GM12873 (cell line): ENCODE measurements around the gene SERTAD1.

ENCODE experiments used
- TF ChIP-seq, protein P1 (sequence below): IDR thresholded peaks from 2 replicates; pipeline ENCODE4 v1.5.1; 2012; ENCODE audit warnings: low read depth, mild to moderate bottlenecking, moderate library complexity, low read length, control low read depth; ENCODE audit not compliant: insufficient read depth; ENCODE audit errors: missing control alignments

Gene SERTAD1

DNA sequence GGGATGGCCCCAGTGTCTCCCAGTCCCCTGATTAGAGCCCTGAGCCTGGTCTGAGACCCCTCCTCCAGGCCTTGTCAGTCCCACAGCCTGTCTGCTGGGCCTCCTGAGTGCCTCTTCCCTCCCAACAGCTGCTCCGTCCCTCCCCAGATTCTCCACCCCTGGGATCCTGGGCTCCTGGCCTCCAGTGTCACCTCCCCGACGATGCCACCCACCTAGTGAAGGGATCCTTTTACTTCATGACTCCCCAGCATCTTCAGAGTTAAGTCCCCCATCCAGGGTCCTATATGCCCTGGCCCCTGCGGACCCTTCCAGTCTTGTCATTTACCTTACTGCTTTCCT, 8.2 kb downstream of the SERTAD1 start:
- TF ChIP-seq, protein P1, sequence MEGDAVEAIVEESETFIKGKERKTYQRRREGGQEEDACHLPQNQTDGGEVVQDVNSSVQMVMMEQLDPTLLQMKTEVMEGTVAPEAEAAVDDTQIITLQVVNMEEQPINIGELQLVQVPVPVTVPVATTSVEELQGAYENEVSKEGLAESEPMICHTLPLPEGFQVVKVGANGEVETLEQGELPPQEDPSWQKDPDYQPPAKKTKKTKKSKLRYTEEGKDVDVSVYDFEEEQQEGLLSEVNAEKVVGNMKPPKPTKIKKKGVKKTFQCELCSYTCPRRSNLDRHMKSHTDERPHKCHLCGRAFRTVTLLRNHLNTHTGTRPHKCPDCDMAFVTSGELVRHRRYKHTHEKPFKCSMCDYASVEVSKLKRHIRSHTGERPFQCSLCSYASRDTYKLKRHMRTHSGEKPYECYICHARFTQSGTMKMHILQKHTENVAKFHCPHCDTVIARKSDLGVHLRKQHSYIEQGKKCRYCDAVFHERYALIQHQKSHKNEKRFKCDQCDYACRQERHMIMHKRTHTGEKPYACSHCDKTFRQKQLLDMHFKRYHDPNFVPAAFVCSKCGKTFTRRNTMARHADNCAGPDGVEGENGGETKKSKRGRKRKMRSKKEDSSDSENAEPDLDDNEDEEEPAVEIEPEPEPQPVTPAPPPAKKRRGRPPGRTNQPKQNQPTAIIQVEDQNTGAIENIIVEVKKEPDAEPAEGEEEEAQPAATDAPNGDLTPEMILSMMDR = no peak

DNA sequence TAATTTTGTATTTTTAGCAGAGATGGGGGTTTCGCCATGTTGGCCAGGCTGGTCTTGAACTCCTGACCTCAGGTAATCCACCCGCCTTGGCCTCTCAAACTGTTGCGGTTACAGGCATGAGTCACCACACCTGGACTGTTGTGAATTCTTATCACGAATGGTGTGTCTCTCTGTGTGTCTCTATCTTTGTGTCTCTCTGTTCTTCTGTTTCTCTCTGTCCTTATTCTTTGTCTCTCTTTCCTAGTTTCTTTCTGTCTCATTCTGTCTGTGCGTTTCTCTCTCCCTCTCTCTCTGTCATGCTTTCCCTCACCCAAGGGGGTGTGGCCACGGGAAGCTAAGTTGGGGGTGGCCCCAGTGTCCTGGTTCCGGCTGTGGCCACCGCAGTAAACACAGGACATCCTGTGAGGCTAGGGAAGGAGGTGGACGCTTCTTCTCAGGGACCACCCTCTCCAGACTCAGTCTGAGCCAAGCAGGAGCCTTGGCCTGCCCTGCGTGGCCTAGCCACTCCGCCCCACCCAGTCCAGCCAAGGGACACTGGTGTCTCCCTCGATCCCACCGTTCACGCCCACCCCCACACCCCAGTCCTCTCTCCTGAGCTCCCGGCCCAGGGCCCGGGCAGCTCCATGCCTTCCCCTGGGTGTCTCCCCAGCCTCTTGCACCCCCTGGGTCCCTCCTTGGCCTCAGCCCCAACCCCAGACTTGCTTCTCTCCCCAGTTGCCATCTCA, 8.7 kb downstream of the SERTAD1 start:
- TF ChIP-seq, protein P1 = no peak

DNA sequence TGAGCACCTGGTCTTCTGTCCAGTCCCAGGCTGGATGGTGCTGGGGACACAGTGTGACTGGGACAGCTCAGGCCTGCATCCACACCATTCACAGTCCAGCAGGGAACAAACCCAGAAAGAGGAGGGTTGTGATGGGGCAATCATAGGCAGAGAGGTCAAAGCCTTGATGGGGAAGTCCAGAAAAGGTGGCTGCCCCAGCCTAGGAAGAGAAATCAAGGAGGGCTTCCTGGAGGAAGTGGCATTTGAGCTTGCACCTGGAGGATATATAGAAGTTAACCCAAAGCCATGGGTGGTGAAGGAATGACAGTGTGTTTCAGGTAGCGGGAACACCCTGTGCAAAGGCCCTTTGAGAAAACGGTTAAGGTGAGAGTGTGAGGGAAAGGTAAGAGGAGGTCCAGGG, 10.0 kb downstream of the SERTAD1 start:
- TF ChIP-seq, protein P1 = no peak

DNA sequence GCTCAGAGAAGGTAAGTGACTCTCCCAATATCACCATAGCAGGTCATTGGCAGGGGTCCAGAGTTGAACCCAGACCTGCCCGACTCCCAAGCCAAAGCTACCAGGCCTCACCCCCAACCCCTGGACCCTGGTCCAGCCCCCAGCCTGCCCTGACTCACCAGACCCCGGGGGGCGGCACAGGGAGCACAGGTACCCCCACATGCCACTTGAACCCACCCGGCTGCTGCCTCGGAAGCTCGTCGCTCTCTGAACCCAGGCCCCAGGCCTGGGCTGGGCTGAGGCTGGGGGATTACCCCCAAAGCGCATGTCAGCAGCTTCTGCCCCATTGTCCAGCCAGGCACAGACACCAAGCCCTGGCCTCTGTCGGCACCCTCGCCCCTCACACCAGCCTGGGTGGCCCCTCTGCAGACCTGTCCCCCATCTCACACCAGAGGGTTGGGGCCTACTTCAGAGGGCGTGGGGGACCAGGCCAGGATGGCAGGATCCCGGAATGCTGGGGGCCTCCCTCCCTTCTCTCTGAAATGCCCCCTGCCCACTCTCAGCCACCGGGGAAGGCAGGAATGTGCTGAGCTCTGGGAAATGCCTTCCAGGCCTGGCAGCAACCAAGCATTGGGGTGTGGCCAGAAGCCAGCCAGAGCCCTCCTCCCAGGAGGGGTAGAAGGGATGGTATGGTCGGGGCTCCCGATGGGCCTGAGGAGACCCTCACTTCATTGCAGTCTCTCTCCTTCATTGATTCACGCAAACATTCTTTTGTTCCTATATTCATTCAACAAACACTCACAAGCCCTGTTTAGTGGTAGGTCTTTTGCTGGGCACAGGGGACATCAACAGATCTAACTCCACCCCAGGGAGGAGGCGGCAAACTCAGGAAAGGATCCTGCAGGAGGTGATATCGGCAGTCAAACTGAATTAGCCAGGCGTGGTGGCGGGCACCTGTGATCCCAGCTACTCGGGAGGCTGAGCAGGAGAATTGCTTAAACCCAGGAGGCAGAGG, 11.0 kb downstream of the SERTAD1 start:
- TF ChIP-seq, protein P1 = no peak

DNA sequence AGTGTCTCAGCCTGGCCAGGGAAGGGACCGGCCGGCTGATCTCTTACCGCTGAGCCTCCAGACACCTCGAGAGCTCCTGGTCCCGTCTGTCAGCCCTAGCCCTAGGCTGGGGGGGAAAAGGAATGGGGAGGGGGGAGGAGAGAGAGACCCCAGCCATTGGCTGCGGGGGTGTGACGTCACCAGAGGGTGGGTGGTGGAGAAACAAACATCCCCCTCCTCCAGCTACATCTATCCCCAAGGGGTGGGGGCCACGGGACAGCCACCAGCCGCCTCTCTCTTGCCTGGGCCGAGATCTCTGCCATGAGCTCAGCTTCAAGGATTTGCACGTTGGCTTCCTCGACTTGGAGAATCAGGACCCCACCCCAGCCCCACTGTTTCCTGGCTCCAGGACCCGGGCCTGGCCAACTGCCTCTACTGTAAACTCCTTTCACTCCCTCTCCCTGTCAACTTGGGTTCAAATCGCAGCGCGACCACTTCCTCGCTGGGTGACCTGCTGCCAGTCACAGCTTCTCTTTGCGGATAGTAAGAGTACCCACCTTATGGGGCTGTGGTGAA, 12.4 kb downstream of the SERTAD1 start, which contains the start of gene PRX:
PRX (minus strand) TSS at position 88 of the 555 bp plus-strand sequence. CDS start 5,446 bp downstream, outside the sequence.
- TF ChIP-seq, protein P1 = no peak

DNA sequence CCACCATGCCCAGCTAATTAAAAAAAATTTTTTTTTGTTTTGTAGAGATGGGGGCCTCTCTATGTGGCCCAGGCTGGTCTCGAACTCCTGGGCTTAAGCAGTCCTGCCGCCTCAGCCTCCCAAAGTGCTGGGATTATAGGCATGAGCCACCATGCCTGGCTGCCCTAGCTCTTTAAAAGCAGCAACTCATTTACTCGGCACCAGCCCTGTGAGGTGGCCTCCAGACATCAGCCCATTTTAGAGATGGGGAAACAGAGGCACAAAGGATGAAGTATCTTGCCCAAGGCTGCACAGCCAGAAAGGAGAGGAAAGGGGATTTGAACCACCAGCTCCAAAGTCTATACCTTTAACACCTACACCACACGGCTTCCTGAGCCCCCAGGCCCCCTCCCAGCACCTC, 12.9 kb downstream of the SERTAD1 start:
- TF ChIP-seq, protein P1 = no peak
